GOT3 (cell line): ENCODE results near the gene ACP6.

Experiments
- DNase-seq: peaks from one replicate; lab custom pipeline; 2025; ENCODE audit warnings: mixed read lengths; lab: John Stamatoyannopoulos, UW

ACP6 gene

GRCh38 chr1:147651466-147651865, 18.9 kb downstream of the ACP6 start:
- no peak for DNase-seq

- no peak for DNase-seq
Observed at GRCh38 chr1:147648933-147649332, 21.4 kb downstream of the ACP6 start.

GRCh38 chr1:147647796-147648633, 22.3 kb downstream of the ACP6 start:
- DNase-seq: no peak

- no peak for DNase-seq
Observed at GRCh38 chr1:147643974-147644373, 26.4 kb downstream of the ACP6 start.

GRCh38 chr1:147641695-147642592, 28.4 kb downstream of the ACP6 start:
- DNase-seq: no peak

GRCh38 chr1:147641291-147641690, 29.0 kb downstream of the ACP6 start:
- no peak for DNase-seq

- DNase-seq: no peak
Observed at GRCh38 chr1:147640553-147641165, 29.7 kb downstream of the ACP6 start.

GRCh38 chr1:147636314-147636713, 34.0 kb downstream of the ACP6 start:
- no peak for DNase-seq

GRCh38 chr1:147635342-147635741, 35.0 kb downstream of the ACP6 start:
- no peak for DNase-seq

- DNase-seq: no peak
Observed at GRCh38 chr1:147634645-147635044, 35.7 kb downstream of the ACP6 start.

- no peak for DNase-seq
Observed at GRCh38 chr1:147633759-147634158, 36.6 kb downstream of the ACP6 start.

GRCh38 chr1:147631839-147632238, 38.5 kb downstream of the ACP6 start:
- DNase-seq: no peak

- DNase-seq: no peak
Observed at GRCh38 chr1:147630447-147630846, 39.9 kb downstream of the ACP6 start.

- no peak for DNase-seq
Observed at GRCh38 chr1:147630022-147630421, 40.3 kb downstream of the ACP6 start.

- no peak for DNase-seq
Observed at GRCh38 chr1:147628441-147628840, 41.9 kb downstream of the ACP6 start.

GRCh38 chr1:147627435-147628110, 42.8 kb downstream of the ACP6 start:
- DNase-seq: no peak

- DNase-seq: no peak
Observed at GRCh38 chr1:147626739-147627138, 43.6 kb downstream of the ACP6 start.

GRCh38 chr1:147626291-147626690, 44.0 kb downstream of the ACP6 start:
- DNase-seq: no peak

- DNase-seq: no peak
Observed at GRCh38 chr1:147625362-147625995, 44.8 kb downstream of the ACP6 start.

- DNase-seq: no peak
Observed at GRCh38 chr1:147624529-147624928, 45.8 kb downstream of the ACP6 start.

- no peak for DNase-seq
Observed at GRCh38 chr1:147624011-147624410, 46.3 kb downstream of the ACP6 start.
